GM18505 (cell line): ENCODE measurements around the gene ASPM.

Experiments used
- ATAC-seq: cut with Tn5 transposase; IDR thresholded peaks from one replicate; pipeline ENCODE4 v1.9.1; 2021; ENCODE audit not compliant: unreplicated experiment
- POLR2A ChIP-seq: IDR thresholded peaks from 4 replicates; pipeline ENCODE4 v1.6.1; 2011; ENCODE audit warnings: borderline replicate concordance; ENCODE audit not compliant: insufficient read depth, insufficient read length; ENCODE audit errors: extremely low read depth

ASPM gene

GRCh38 chr1:197159461-197159860 lies 13.0 kb upstream of the ASPM start:
- no peak for TF ChIP-seq POLR2A
- no peak for ATAC-seq

DNA sequence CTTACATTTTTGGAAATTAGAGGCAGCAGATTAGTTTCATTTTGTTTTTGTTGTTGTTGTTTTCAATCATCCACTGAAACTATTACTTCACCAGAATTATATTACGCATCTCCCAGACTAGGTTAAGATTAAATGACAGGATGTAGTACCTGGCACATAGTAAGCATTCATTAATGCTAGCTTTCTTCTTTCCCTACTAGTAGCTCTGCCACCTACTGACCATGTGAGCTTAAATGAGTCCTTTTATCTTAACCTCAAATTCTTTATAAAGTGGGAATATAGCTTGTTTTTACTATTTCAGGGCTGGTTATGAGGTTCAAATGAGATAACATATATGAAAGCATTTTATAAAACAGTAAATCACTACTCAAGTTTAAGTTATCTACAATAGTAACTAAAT lies 10.2 kb upstream of the ASPM start:
- ATAC-seq, result no peak
- TF ChIP-seq POLR2A, result no peak

DNA sequence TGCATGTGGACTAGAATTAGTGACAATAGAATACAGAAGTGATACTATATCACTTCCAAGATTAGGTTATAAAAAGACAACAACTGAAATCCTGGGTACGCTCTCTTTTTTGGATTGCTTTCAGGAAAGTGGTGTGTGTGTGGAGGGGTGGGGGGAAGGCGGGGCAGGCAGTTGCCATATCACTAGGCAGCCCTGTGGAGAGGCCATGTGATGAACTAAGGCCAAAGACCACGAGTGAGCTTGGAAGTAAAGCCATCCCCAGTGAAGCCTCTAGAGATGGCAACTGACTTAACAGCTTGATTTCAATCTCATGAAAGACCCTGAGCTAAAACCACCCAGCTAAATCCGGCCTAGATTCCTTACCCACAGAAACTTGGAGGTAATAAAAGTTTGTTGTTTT lies 6.2 kb upstream of the ASPM start:
- TF ChIP-seq POLR2A, result no peak
- ATAC-seq, result no peak

- TF ChIP-seq POLR2A, result no peak
Measured at GRCh38 chr1:197151185-197151584, 4.7 kb upstream of the ASPM start.

GRCh38 chr1:197150336-197151005 lies 4.0 kb upstream of the ASPM start:
- no peak for TF ChIP-seq POLR2A

More at GRCh38 chr1:197151185-197151584, 4.7 kb upstream of the ASPM start:
- ATAC-seq, result no peak

GRCh38 chr1:197149340-197149739 lies 2.9 kb upstream of the ASPM start:
- ATAC-seq, result no peak
- TF ChIP-seq POLR2A, result no peak

More at GRCh38 chr1:197150336-197151005, 4.0 kb upstream of the ASPM start:
- no peak for ATAC-seq

- ATAC-seq, result no peak
- no peak for TF ChIP-seq POLR2A
Measured at GRCh38 chr1:197145446-197146024, 934 bp downstream of the ASPM start.

GRCh38 chr1:197144570-197145325 lies 1.7 kb downstream of the ASPM start:
- no peak for ATAC-seq
- TF ChIP-seq POLR2A, result no peak

DNA sequence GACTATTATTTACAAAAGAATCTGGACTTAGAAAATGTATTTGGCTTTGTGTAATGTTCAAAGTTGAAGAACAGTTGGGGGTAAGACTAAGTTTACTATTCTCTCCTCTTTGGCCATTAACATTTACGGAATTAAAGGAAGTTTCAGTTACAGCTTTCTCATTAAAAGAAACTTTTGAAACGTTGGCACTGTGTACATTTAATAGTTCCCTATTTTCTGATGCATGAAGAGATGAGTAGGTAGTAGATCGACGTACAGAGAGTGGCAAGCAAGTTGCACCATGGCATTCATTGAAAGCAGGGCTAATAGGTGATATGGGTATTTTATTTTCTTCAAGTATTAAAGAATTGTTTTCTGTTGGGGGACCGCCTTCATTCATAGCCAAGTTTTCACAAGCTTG lies 3.2 kb downstream of the ASPM start:
- TF ChIP-seq POLR2A, result no peak
- ATAC-seq, result no peak

DNA sequence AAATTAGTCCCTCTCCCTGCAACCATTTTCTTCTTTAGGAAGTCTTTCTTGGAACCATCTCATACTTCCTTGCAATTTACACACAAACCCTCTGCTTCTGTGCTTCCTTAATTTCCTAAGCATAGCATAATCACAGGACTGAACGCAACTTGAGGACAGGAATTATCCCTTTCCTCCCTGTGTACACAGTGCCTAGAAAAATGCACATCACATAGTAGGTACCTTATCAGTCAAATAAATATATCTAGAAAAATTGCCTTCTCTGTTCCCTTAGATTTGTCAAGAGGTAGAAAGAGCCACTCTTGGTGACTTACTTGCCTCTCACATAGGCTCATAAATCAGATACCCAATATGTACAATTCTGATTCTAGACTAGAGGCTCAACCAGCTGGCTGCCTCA lies 4.9 kb downstream of the ASPM start:
- TF ChIP-seq POLR2A, result no peak
- ATAC-seq, result no peak

DNA sequence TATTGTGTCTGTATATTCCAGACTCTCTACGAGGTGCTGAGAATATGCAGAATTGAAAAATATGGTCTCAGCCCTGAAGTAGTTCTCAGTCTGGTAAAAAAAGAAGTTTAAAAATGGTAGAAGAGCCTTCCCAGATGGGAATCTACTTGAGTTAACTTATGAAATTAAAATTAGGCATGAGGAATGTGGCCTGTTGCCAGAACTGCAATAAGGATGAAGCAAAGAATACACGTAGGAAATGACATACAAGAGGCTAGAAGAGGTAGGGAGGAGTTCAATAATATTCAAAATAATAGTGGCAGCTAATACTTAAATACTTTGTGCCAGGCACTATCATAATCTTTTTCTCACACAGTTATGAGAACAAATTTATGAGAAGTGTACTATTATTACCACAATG lies 6.3 kb downstream of the ASPM start:
- no peak for TF ChIP-seq POLR2A
- no peak for ATAC-seq

DNA sequence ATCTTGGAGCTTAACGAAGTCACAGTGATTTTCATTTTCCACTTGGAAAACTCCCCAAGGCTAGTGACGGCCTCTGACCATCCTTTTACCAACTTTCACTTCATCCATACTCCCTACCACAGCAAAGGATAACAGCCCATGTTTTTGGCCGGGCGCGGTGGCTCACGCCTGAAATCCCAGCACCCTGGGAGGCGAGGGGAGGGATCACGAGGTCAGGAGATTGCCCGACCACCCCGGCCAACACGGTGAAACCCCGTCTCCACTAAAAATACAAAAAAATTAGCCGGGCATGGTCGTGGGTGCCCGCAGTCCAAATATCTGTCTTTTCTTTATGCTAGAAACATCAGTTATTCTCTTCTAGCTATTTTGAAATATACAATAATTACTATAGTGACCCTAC lies 7.3 kb downstream of the ASPM start:
- no peak for TF ChIP-seq POLR2A
- no peak for ATAC-seq

DNA sequence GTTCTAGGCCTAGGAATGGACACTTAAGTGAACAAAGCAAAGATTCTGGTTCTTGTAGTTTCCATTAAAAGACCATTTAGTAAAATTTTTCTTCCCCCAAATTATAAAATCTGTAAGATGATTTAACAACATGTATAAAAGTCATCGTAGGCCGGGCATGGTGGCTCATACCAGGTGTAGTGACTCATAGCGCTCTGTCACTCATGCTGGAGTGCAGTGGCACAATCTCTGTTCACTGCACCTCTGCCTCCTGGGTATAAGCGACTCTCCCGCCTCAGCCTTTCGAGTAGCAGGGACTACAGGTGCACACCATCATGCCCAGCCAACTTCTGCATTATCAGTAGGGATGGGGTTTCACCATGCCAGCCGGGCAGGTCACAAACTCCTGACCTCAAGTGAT lies 9.1 kb downstream of the ASPM start:
- no peak for TF ChIP-seq POLR2A
- ATAC-seq, result no peak
